Adipocyte (in vitro differentiated cells): Measurements from ENCODE around the gene SUPT3H.
"Not testable (repeated sequence)": the region's sequence is repeated elsewhere in the genome, so short reads cannot be mapped to it uniquely, and the experiment has no call there.

Experiments used
- DNase-seq: peaks from one replicate; pipeline ENCODE4 v3.0.0-alpha.2; 2015; ENCODE audit warnings: low read depth
- H3K27me3 ChIP-seq: replicated peaks from 2 replicates; pipeline ENCODE4 v1.7.0; 2013; ENCODE audit warnings: mild to moderate bottlenecking, low read length, moderate library complexity; ENCODE audit not compliant: control insufficient read depth, insufficient read depth
- H3K36me3 ChIP-seq: 2 replicates; pipeline ENCODE4 v1.7.0; 2013; ENCODE audit warnings: low read length, mild to moderate bottlenecking, moderate library complexity; ENCODE audit not compliant: control insufficient read depth, insufficient read depth, severe bottlenecking
- H3K4me1 ChIP-seq: 2 replicates; pipeline ENCODE4 v1.7.0; 2013; ENCODE audit warnings: mild to moderate bottlenecking, low read length, moderate library complexity; ENCODE audit not compliant: control insufficient read depth, insufficient read depth
- H3K4me3 ChIP-seq: 2 replicates; pipeline ENCODE4 v1.7.0; 2013; ENCODE audit warnings: mild to moderate bottlenecking, low read length, moderate library complexity
- H3K9ac ChIP-seq: 2 replicates; pipeline ENCODE4 v1.7.0; 2013; ENCODE audit warnings: mild to moderate bottlenecking, low read length, moderate library complexity
- H3K9me3 ChIP-seq: 2 replicates; pipeline ENCODE4 v1.7.0; 2013; ENCODE audit warnings: mild to moderate bottlenecking, low read length, moderate library complexity; ENCODE audit not compliant: control insufficient read depth

Gene SUPT3H

DNA sequence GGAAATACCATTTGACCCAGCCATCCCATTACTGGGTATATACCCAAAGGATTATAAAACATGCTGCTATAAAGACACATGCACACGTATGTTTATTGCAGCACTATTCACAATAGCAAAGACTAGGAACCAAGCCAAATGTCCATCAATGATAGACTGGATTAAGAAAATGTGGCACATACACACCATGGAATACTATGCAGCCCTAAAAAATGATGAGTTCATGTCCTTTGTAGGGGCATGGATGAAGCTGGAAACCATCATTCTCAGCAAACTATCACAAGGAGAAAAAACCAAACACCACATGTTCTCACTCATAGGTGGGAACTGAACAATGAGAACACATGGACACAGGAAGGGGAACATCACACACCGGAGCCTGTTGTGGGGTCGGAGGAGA, 91.0 kb downstream of the SUPT3H start:
- not testable (repeated sequence) for H3K9me3 ChIP-seq, H3K27me3 ChIP-seq, DNase-seq, H3K4me1 ChIP-seq, H3K36me3 ChIP-seq, H3K4me3 ChIP-seq, H3K9ac ChIP-seq

GRCh38 chr6:45278367-45278766, 99.4 kb downstream of the SUPT3H start:
- no peaks in the 10 kb centered on the region for H3K4me1 ChIP-seq
- no peaks in the 10 kb centered on the region for H3K9me3 ChIP-seq
- no peak for DNase-seq
- H3K27me3 ChIP-seq = no peaks in the 10 kb centered on the region
- H3K9ac ChIP-seq = no peak overlapping the region
- no peak overlapping the region for H3K4me3 ChIP-seq
- no peaks in the 10 kb centered on the region for H3K36me3 ChIP-seq

DNA sequence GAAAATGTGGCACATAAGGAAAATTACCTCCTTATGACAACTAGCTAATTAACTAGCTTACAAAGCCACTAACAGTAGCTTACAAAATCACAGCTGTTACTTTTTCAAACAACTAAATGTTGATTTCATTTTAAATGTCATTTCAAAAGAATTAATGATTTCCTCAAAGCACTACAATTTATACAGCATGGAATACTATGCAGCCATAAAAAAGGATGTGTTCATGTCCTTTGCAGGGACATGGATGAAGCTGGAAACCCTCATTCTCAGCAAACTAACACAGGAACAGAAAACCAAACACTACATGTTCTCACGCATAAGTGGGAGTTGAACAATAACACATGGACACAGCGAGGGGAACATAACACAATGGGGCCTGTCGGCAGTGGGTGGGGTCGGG, 100.0 kb downstream of the SUPT3H start:
- not testable (repeated sequence) for H3K9me3 ChIP-seq, H3K9ac ChIP-seq, H3K4me1 ChIP-seq, DNase-seq, H3K27me3 ChIP-seq, H3K4me3 ChIP-seq, H3K36me3 ChIP-seq

GRCh38 chr6:45275358-45275757, 102.4 kb downstream of the SUPT3H start:
- Histone ChIP-seq H3K4me3 (no peak overlapping the region), H3K27me3 (no peaks in the 10 kb centered on the region), H3K9ac (no peak overlapping the region), H3K36me3 (no peaks in the 10 kb centered on the region), H3K9me3 (no peaks in the 10 kb centered on the region), H3K4me1 (no peaks in the 10 kb centered on the region)
- DNase-seq = no peak

DNA sequence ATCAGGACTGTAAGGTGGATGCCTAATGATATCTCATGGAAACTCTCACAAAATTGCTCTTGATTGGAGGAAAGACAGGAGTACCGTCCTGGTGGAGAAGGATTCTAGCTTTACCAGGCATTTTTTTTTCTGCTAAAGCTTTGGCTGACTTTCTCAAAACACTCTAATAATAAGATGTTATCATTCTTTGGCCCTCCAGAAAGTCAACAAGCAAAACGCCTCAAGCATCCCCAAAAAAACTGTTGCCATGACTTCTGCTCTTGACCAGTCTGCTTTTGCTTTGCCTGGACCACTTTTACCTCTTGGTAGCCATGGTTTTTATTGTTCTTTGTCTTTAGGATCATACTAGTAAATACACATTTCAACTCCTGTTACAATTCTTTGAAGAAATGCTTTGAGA, 105.1 kb downstream of the SUPT3H start:
- Histone ChIP-seq H3K9ac (no peak overlapping the region), H3K36me3 (no peaks in the 10 kb centered on the region), H3K27me3 (no peaks in the 10 kb centered on the region), H3K4me1 (no peaks in the 10 kb centered on the region), H3K4me3 (no peak overlapping the region), H3K9me3 (no peaks in the 10 kb centered on the region)
- DNase-seq = no peak

DNA sequence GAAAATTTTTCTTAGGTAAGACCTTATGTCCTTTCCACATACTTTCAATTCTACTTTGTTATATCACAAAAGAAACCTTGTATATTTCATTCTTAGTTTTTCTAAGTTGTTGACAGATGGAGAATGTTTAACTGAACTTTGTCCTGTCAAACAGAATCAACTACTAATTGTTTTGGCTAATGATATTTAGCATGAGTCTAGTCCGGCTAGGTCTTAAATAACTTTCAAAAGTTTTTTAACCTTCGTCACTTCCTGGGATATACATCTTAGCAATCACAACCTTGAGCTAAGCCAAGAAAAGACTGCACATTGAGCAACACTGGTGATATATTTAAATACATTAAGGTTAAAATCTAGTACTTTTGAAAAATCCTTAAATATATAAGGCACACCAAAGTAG, 112.5 kb downstream of the SUPT3H start:
- Histone ChIP-seq H3K9me3 (no peaks in the 10 kb centered on the region), H3K4me1 (no peaks in the 10 kb centered on the region)

DNA sequence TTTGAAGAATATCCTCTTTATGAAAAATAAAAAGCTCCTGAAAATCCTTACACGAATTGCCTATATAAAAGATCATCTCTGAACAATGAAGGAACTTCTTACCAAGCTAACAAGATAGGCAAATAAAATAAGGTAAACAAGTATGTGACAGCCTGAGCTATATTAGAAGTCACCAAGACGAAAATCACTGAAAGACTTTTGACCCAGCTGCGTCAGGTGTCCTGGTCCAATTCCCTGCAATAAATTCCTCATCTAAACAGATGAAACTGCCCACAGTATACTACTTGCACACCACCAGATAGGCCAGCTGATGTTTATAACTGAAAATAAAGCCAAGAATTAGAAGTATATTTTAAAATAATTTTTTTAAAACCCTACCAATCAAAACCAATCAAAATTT, 117.0 kb downstream of the SUPT3H start:
- no peak overlapping the region for H3K4me3 ChIP-seq
- no peaks in the 10 kb centered on the region for H3K4me1 ChIP-seq
- no peak for DNase-seq
- H3K9ac ChIP-seq = no peak overlapping the region
- H3K27me3 ChIP-seq = no peaks in the 10 kb centered on the region
- no peaks in the 10 kb centered on the region for H3K36me3 ChIP-seq
- no peaks in the 10 kb centered on the region for H3K9me3 ChIP-seq

More for the DNA sequence above, 112.5 kb downstream of the SUPT3H start:
- H3K36me3 ChIP-seq = no peaks in the 10 kb centered on the region
- H3K9ac ChIP-seq = no peak overlapping the region
- H3K4me3 ChIP-seq = no peak overlapping the region
- DNase-seq = no peak
- no peaks in the 10 kb centered on the region for H3K27me3 ChIP-seq

DNA sequence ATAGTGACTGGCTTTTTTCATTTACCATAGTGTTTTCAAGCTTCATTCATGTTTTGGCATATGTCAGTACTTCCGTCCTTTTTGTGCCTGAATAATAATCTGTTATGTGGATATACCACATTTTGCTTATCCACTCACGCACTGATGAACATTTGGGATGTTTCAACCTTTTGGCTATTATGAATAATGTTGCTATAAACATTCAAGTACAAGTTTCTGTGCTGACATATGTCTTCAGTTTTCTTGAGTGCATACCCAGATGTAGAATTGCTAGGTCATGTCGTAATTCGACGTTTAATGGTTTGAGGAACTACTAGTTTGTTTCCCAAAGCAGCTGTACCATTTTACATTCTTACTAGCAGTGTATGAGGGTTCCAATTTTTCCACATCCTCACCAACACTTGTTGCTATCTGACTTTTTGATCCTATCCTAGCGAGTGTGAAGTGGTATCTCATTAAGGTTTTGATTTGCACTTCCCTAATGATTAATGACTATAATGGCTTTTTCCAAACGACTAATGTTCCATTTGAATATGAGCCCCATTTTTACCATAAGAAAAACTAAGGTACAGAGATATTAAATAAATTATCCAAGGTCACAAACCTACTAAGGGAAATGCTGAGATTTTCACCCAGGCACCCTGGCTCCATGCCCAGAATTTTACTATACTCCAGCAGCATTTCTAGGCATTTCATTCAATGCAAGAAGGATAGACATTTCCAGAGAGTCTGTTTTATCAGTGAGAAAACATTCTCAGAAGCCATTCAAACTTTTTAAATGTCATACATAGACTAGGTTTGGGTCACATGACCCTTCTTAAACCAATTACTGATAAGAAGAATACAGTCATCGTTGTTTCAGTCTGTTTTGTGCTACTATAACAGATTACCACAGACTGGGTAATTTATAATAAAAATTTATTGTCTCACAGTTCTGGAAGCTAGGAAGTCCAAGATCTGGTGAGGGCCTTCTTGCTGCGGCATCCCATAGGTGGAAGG, 120.7 kb downstream of the SUPT3H start:
- DNase-seq = no peak
- Histone ChIP-seq H3K9me3 (no peaks in the 10 kb centered on the region), H3K4me1 (no peaks in the 10 kb centered on the region), H3K27me3 (no peaks in the 10 kb centered on the region), H3K36me3 (no peaks in the 10 kb centered on the region), H3K4me3 (no peak overlapping the region), H3K9ac (no peak overlapping the region)

GRCh38 chr6:45255434-45255833, 122.3 kb downstream of the SUPT3H start:
- DNase-seq = no peak
- Histone ChIP-seq H3K9ac (no peak overlapping the region), H3K36me3 (no peaks in the 10 kb centered on the region), H3K4me1 (no peaks in the 10 kb centered on the region), H3K27me3 (no peaks in the 10 kb centered on the region), H3K9me3 (no peaks in the 10 kb centered on the region), H3K4me3 (no peak overlapping the region)

- Histone ChIP-seq H3K9me3 (no peaks in the 10 kb centered on the region), H3K4me3 (no peak overlapping the region), H3K9ac (no peak overlapping the region), H3K27me3 (no peaks in the 10 kb centered on the region), H3K4me1 (peaks cover 1% of the 10 kb centered on the region), H3K36me3 (no peaks in the 10 kb centered on the region)
- DNase-seq = no peak
Observed at GRCh38 chr6:45254253-45254652, 123.5 kb downstream of the SUPT3H start.

DNA sequence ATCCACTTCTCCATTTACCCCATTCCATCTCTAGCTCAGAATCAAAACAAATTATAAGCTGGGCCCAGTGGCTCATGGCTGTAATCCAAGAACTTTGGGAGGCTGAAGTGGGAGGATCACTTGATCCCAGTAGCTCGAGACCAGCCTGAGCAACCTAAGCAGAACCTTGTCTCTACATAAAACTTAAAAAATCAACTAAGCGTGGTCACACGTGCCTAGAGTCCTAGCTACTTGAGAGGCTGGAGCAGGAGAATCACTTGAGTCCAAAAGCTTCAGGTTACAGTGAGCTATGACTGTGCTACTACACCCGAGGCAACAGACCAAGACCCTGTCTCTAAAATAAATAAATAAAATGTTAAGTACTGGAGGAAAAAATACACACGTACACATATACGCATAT, 124.3 kb downstream of the SUPT3H start:
- Histone ChIP-seq H3K27me3 (no peaks in the 10 kb centered on the region), H3K4me3 (no peak overlapping the region), H3K4me1 (peaks cover 5% of the 10 kb centered on the region), H3K9me3 (no peaks in the 10 kb centered on the region), H3K36me3 (no peaks in the 10 kb centered on the region), H3K9ac (no peak overlapping the region)
- DNase-seq = no peak

- Histone ChIP-seq H3K4me1 (no peaks in the 10 kb centered on the region), H3K27me3 (no peaks in the 10 kb centered on the region), H3K4me3 (no peak overlapping the region), H3K9me3 (peaks cover 12% of the 10 kb centered on the region), H3K9ac (no peak overlapping the region), H3K36me3 (no peaks in the 10 kb centered on the region)
- DNase-seq = no peak
Observed at GRCh38 chr6:45231660-45232059, 146.1 kb downstream of the SUPT3H start.
